WTC11 (cell line): Measurements from ENCODE around the gene PDLIM5. TPM values are rescaled to one million over a fixed set of nuclear protein-coding genes. Genes with fewer than 3 reads are reported as not detected.

Experiments used
- ATAC-seq: fragments of 200-7000 bp; cut with Tn5 transposase; 2 replicates; pipeline ENCODE4 v1.10.0; 2021; ENCODE audit warnings: mild to moderate bottlenecking, moderate library complexity
- CTCF ChIA-PET: fragments of 300-600 bp; sonication (Branson Sonifier 250); formaldehyde crosslinking; loops from one replicate; lab custom pipeline; 2021; ENCODE audit warnings: antibody characterized with exemption; lab: Charles Lee
- POLR2A ChIA-PET: fragments of 350-600 bp; sonication (Branson Sonifier 250); formaldehyde crosslinking; loops from one replicate; lab custom pipeline; 2021; ENCODE audit warnings: antibody characterized with exemption; lab: Charles Lee
- DNase-seq: peaks from one replicate; pipeline ENCODE4 v3.0.0; 2021; ENCODE audit warnings: low spot score
- H3K27ac Mint-ChIP-seq: 2 replicates; pipeline ENCODE4 v1.8.0; 2021; ENCODE audit warnings: mixed read lengths
- H3K27me3 Mint-ChIP-seq: 2 replicates; pipeline ENCODE4 v1.8.0; 2021; ENCODE audit warnings: low read depth, mild to moderate bottlenecking, moderate library complexity, mixed read lengths
- H3K36me3 Mint-ChIP-seq: 2 replicates; pipeline ENCODE4 v1.8.0; 2021; ENCODE audit warnings: mixed read lengths
- H3K4me1 Mint-ChIP-seq: 2 replicates; pipeline ENCODE4 v1.8.0; 2022; ENCODE audit warnings: mixed read lengths
- H3K4me3 Mint-ChIP-seq: 2 replicates; pipeline ENCODE4 v1.8.0; 2021; ENCODE audit warnings: mild to moderate bottlenecking, moderate library complexity, mixed read lengths
- H3K9me3 Mint-ChIP-seq: 2 replicates; pipeline ENCODE4 v1.8.0; 2021; ENCODE audit warnings: mixed read lengths
- ATF6 ChIP-seq: sonication (generic); formaldehyde crosslinking; IDR thresholded peaks from 2 replicates; pipeline ENCODE4 v1.8.1; 2023; ENCODE audit warnings: mild to moderate bottlenecking, missing genetic modification reagents
- CREB1 ChIP-seq: sonication (generic); formaldehyde crosslinking; IDR thresholded peaks from 2 replicates; pipeline ENCODE4 v1.8.0; 2023; ENCODE audit warnings: mild to moderate bottlenecking, missing genetic modification reagents
- ELF4 ChIP-seq: sonication (generic); formaldehyde crosslinking; IDR thresholded peaks from 2 replicates; pipeline ENCODE4 v1.8.1; 2022; ENCODE audit warnings: low read depth, mild to moderate bottlenecking, moderate library complexity, missing genetic modification reagents
- GRHL2 ChIP-seq: fragments of 250-450 bp; sonication (Bioruptor Pico); IDR thresholded peaks from 2 replicates; pipeline ENCODE4 v1.8.0; 2022; ENCODE audit warnings: mild to moderate bottlenecking, moderate library complexity; ENCODE audit not compliant: insufficient replicate concordance, severe bottlenecking
- HMGA2 ChIP-seq: fragments of 250-450 bp; sonication (Bioruptor Pico); IDR thresholded peaks from 2 replicates; pipeline ENCODE4 v1.4.0; 2021; ENCODE audit warnings: mild to moderate bottlenecking, moderate library complexity
- KAT7 ChIP-seq: sonication (generic); formaldehyde crosslinking; IDR thresholded peaks from 2 replicates; pipeline ENCODE4 v1.8.1; 2023; ENCODE audit warnings: missing genetic modification reagents, mild to moderate bottlenecking, borderline replicate concordance
- MYBL2 ChIP-seq: sonication (generic); formaldehyde crosslinking; IDR thresholded peaks from 2 replicates; pipeline ENCODE4 v1.8.1; 2023; ENCODE audit warnings: mild to moderate bottlenecking, moderate library complexity, missing genetic modification reagents
- NFE2L1 ChIP-seq: sonication (generic); formaldehyde crosslinking; IDR thresholded peaks from 2 replicates; pipeline ENCODE4 v1.8.1; 2023; ENCODE audit warnings: missing genetic modification reagents
- PRRX2 ChIP-seq: fragments of 250-450 bp; sonication (Bioruptor Pico); IDR thresholded peaks from 2 replicates; pipeline ENCODE4 v1.8.0; 2021; ENCODE audit warnings: mild to moderate bottlenecking
- RORB ChIP-seq: fragments of 250-450 bp; sonication (Bioruptor Pico); IDR thresholded peaks from 2 replicates; pipeline ENCODE4 v1.9.0; 2021; ENCODE audit warnings: mild to moderate bottlenecking
- SMAD4 ChIP-seq: sonication (generic); formaldehyde crosslinking; IDR thresholded peaks from 2 replicates; pipeline ENCODE4 v1.8.0; 2022; ENCODE audit warnings: mild to moderate bottlenecking, missing genetic modification reagents
- SOX15 ChIP-seq: fragments of 250-450 bp; sonication (Bioruptor Pico); IDR thresholded peaks from 2 replicates; pipeline ENCODE4 v1.9.0; 2021; ENCODE audit warnings: mild to moderate bottlenecking
- SP1 ChIP-seq: sonication (generic); formaldehyde crosslinking; conservative IDR thresholded peaks from 2 replicates; pipeline ENCODE4 v1.8.1; 2022; ENCODE audit warnings: missing genetic modification reagents
- TEAD4 ChIP-seq: sonication (generic); formaldehyde crosslinking; IDR thresholded peaks from 2 replicates; pipeline ENCODE4 v1.8.0; 2022; ENCODE audit warnings: mild to moderate bottlenecking, missing genetic modification reagents
- ZNF121 ChIP-seq: sonication (generic); formaldehyde crosslinking; IDR thresholded peaks from 2 replicates; pipeline ENCODE4 v1.8.0; 2023; ENCODE audit warnings: missing genetic modification reagents
- ZNF671 ChIP-seq: fragments of 250-450 bp; sonication (Bioruptor Pico); IDR thresholded peaks from 2 replicates; pipeline ENCODE4 v1.8.0; 2021; ENCODE audit warnings: mild to moderate bottlenecking
- total RNA-seq: library from RNA; stranded (reverse); gene quantifications from 3 replicates; pipeline ENCODE4 v1.2.3, GENCODE V29; 2021
- TF ChIP-seq, protein P1 (sequence below): sonication (generic); formaldehyde crosslinking; IDR thresholded peaks from 2 replicates; pipeline ENCODE4 v1.8.1; 2022; ENCODE audit warnings: mild to moderate bottlenecking, moderate library complexity, missing genetic modification reagents
- TF ChIP-seq, protein P2 (sequence below): sonication (generic); formaldehyde crosslinking; conservative IDR thresholded peaks from 2 replicates; pipeline ENCODE4 v1.8.1; 2023; ENCODE audit warnings: mild to moderate bottlenecking, low read depth, missing genetic modification reagents, moderate library complexity
- TF ChIP-seq, protein P3 (sequence below): fragments of 200-600 bp; IDR thresholded peaks from 2 replicates; pipeline ENCODE4 v1.8.0; 2022; ENCODE audit warnings: antibody characterized with exemption
- TF ChIP-seq, protein P4 (sequence below): fragments of 250-450 bp; sonication (Bioruptor Pico); IDR thresholded peaks from 2 replicates; pipeline ENCODE4 v2.1.2; 2022; ENCODE audit warnings: mild to moderate bottlenecking, moderate library complexity

Gene PDLIM5
- total RNA-seq, 1 experiment from 2014 or later = 51.5 TPM

- peaks cover 24% of the 10 kb centered on the region for H3K4me1 Mint-ChIP-seq
- H3K36me3 Mint-ChIP-seq = no peaks in the 10 kb centered on the region
- H3K9me3 Mint-ChIP-seq = no peaks in the 10 kb centered on the region
- DNase-seq (peak; percentile 28), ATAC-seq (peak; percentile 88)
- TF ChIP-seq CREB1 (no peak), KAT7 (CRISPR knock-in tag) (no peak), SP1 (no peak)
- TF ChIP-seq, protein P1, sequence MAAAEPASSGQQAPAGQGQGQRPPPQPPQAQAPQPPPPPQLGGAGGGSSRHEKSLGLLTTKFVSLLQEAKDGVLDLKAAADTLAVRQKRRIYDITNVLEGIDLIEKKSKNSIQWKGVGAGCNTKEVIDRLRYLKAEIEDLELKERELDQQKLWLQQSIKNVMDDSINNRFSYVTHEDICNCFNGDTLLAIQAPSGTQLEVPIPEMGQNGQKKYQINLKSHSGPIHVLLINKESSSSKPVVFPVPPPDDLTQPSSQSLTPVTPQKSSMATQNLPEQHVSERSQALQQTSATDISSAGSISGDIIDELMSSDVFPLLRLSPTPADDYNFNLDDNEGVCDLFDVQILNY (CRISPR knock-in tag) = no peak
- no peak overlapping the region for H3K27ac Mint-ChIP-seq
- no peak overlapping the region for H3K4me3 Mint-ChIP-seq
- ChIA-PET CTCF (interaction anchor here (1.4 kb wide), 1 partner anchor 125 kb away, joined by 3 read pairs; no protein-coding TSS in a partner anchor), POLR2A (no interaction called here)
- H3K27me3 Mint-ChIP-seq = no peaks in the 10 kb centered on the region
Measured at GRCh38 chr4:94577136-94577535, 125.4 kb downstream of the PDLIM5 start.

GRCh38 chr4:94578195-94578594, 126.5 kb downstream of the PDLIM5 start:
- TF ChIP-seq SOX15 (no peak), PRRX2 (CRISPR knock-in tag) (no peak), ZNF671 (CRISPR knock-in tag) (no peak), ATF6 (CRISPR knock-in tag) (no peak), CREB1 (no peak), ELF4 (no peak), MYBL2 (CRISPR knock-in tag) (no peak), ZNF121 (no peak), HMGA2 (CRISPR knock-in tag) (no peak), TEAD4 (CRISPR knock-in tag) (no peak), GRHL2 (CRISPR knock-in tag) (no peak), RORB (no peak), NFE2L1 (CRISPR knock-in tag) (no peak), SMAD4 (CRISPR knock-in tag) (no peak)
- TF ChIP-seq, protein P2, sequence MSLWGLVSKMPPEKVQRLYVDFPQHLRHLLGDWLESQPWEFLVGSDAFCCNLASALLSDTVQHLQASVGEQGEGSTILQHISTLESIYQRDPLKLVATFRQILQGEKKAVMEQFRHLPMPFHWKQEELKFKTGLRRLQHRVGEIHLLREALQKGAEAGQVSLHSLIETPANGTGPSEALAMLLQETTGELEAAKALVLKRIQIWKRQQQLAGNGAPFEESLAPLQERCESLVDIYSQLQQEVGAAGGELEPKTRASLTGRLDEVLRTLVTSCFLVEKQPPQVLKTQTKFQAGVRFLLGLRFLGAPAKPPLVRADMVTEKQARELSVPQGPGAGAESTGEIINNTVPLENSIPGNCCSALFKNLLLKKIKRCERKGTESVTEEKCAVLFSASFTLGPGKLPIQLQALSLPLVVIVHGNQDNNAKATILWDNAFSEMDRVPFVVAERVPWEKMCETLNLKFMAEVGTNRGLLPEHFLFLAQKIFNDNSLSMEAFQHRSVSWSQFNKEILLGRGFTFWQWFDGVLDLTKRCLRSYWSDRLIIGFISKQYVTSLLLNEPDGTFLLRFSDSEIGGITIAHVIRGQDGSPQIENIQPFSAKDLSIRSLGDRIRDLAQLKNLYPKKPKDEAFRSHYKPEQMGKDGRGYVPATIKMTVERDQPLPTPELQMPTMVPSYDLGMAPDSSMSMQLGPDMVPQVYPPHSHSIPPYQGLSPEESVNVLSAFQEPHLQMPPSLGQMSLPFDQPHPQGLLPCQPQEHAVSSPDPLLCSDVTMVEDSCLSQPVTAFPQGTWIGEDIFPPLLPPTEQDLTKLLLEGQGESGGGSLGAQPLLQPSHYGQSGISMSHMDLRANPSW (CRISPR knock-in tag) = no peak
- TF ChIP-seq, protein P3, sequence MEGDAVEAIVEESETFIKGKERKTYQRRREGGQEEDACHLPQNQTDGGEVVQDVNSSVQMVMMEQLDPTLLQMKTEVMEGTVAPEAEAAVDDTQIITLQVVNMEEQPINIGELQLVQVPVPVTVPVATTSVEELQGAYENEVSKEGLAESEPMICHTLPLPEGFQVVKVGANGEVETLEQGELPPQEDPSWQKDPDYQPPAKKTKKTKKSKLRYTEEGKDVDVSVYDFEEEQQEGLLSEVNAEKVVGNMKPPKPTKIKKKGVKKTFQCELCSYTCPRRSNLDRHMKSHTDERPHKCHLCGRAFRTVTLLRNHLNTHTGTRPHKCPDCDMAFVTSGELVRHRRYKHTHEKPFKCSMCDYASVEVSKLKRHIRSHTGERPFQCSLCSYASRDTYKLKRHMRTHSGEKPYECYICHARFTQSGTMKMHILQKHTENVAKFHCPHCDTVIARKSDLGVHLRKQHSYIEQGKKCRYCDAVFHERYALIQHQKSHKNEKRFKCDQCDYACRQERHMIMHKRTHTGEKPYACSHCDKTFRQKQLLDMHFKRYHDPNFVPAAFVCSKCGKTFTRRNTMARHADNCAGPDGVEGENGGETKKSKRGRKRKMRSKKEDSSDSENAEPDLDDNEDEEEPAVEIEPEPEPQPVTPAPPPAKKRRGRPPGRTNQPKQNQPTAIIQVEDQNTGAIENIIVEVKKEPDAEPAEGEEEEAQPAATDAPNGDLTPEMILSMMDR = no peak
- TF ChIP-seq, protein P4, sequence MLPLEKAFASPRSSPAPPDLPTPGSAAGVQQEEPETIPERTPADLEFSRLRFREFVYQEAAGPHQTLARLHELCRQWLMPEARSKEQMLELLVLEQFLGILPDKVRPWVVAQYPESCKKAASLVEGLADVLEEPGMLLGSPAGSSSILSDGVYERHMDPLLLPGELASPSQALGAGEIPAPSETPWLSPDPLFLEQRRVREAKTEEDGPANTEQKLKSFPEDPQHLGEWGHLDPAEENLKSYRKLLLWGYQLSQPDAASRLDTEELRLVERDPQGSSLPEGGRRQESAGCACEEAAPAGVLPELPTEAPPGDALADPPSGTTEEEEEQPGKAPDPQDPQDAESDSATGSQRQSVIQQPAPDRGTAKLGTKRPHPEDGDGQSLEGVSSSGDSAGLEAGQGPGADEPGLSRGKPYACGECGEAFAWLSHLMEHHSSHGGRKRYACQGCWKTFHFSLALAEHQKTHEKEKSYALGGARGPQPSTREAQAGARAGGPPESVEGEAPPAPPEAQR = no peak
- no peak overlapping the region for H3K27ac Mint-ChIP-seq
- POLR2A ChIA-PET = no interaction called here
- ATAC-seq = no peak
- H3K4me3 Mint-ChIP-seq = no peak overlapping the region
- H3K36me3 Mint-ChIP-seq = no peaks in the 10 kb centered on the region
- peaks cover 24% of the 10 kb centered on the region for H3K4me1 Mint-ChIP-seq
- DNase-seq = no peak
- no peaks in the 10 kb centered on the region for H3K27me3 Mint-ChIP-seq
- CTCF ChIA-PET = interaction anchor here (1.4 to 1.9 kb wide), 2 partner anchors 126 to 171 kb away, joined by 3 to 4 read pairs; no protein-coding TSS in a partner anchor
- no peaks in the 10 kb centered on the region for H3K9me3 Mint-ChIP-seq
